GM12892 (cell line): Measurements from ENCODE around the gene NTRK3.

Experiments
- POLR2A ChIP-seq: IDR thresholded peaks from 2 replicates; pipeline ENCODE4 v1.6.1; 2011; ENCODE audit warnings: low read depth, low read length, control low read depth
- POLR2AphosphoS5 ChIP-seq: IDR thresholded peaks from 2 replicates; pipeline ENCODE4 v1.6.1; 2011; ENCODE audit warnings: low read depth, low read length, control low read depth

DNA sequence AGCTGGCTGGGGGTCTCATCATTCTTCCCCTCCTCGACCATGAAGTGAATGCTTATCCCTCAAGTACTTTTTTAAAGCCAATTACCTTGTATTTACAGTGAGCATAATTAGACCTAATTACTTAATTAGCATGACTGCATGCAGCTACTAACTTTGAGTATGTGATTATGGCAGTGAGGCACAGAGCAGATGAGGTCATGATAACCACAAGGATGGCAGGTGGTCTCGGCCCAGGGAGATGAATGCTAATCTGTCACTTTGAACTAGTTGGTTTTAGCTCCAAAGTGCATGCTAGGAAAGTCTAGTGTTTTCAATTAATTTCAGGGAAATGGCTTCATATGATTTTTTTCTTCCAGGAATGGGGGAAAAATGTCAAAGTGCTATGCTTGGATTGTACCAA, 233.8 kb downstream of the NTRK3 start:
- TF ChIP-seq POLR2AphosphoS5 (no peak), POLR2A (no peak)
